SK-N-SH (cell line): ENCODE measurements around the gene MELK. TPM values are rescaled to one million over a fixed set of nuclear protein-coding genes. Genes with fewer than 3 reads are reported as not detected.
"Not testable (repeated sequence)": the region's sequence is repeated elsewhere in the genome, so short reads cannot be mapped to it uniquely, and the experiment has no call there.

Experiments
- CTCF ChIA-PET: fragments of 300-600, 350-600 bp; formaldehyde crosslinking; extraction: SDS; loops from one replicate; lab custom pipeline; 2021; lab: Yijun Ruan, JAX
- POLR2A ChIA-PET: fragments of 350-600 bp; sonication (Branson Sonifier 250); formaldehyde crosslinking; extraction: SDS; loops from one replicate; lab custom pipeline; 2020; ENCODE audit warnings: antibody characterized with exemption, inconsistent platforms; lab: Yijun Ruan, JAX
- DNase-seq: peaks from one replicate; pipeline ENCODE4 v3.0.0; 2012
- H2AFZ ChIP-seq: fragments of 200-600 bp; sonication (generic); 2 replicates; pipeline ENCODE4 v1.8.1; 2016; ENCODE audit warnings: antibody characterized with exemption, mild to moderate bottlenecking, low read depth
- H3F3A ChIP-seq: fragments of 200-600 bp; sonication (generic); replicated peaks from 2 replicates; pipeline ENCODE3; 2016; ENCODE audit warnings: antibody characterized with exemption, mild to moderate bottlenecking; ENCODE audit not compliant: insufficient read depth
- H3K27ac ChIP-seq, 2 experiments: fragments of 200-500 bp in 1 of 2; fragments of 200-600 bp in 1 of 2; sonication (Bioruptor generic) in 1 of 2; sonication (generic), shearing (Covaris generic) in 1 of 2; 2 replicates each; pipeline versions ENCODE4 v1.5.1 to v1.6.1; 2014 to 2016; ENCODE audit warnings: low read depth in 2 of 2, inconsistent platforms in 1 of 2, low read length in 1 of 2, mild to moderate bottlenecking in 1 of 2, mixed read lengths in 1 of 2
- H3K27me3 ChIP-seq: fragments of 200-600 bp; sonication (generic), shearing (Covaris generic); 2 replicates; pipeline ENCODE4 v1.6.1; 2016; ENCODE audit warnings: mixed run types; ENCODE audit not compliant: insufficient read depth
- H3K36me3 ChIP-seq, 2 experiments: fragments of 200-500 bp in 1 of 2; fragments of 200-600 bp in 1 of 2; sonication (Bioruptor generic) in 1 of 2; sonication (generic) in 1 of 2; replicated peaks in 1 of 2; 2 replicates each; pipeline versions ENCODE3 to v1.5.1; 2014 to 2016; ENCODE audit warnings: low read length in 1 of 2, mild to moderate bottlenecking in 1 of 2; ENCODE audit not compliant: insufficient read depth in 2 of 2, control insufficient read depth in 1 of 2
- H3K4me1 ChIP-seq, 2 experiments: fragments of 200-500 bp in 1 of 2; fragments of 200-600 bp in 1 of 2; sonication (Bioruptor generic) in 1 of 2; sonication (generic), shearing (Covaris generic) in 1 of 2; 2 replicates each; pipeline versions ENCODE4 v1.5.1 to v1.6.1; 2014 to 2016; ENCODE audit warnings: low read depth in 1 of 2, low read length in 1 of 2, mixed run types in 1 of 2; ENCODE audit not compliant: insufficient read depth in 2 of 2, control insufficient read depth in 1 of 2
- H3K4me2 ChIP-seq: fragments of 200-600 bp; sonication (generic), shearing (Covaris generic); 2 replicates; pipeline ENCODE4 v1.6.1; 2017; ENCODE audit warnings: mixed run types
- H3K4me3 ChIP-seq, 2 experiments: fragments of 200-500 bp in 1 of 2; fragments of 200-600 bp in 1 of 2; sonication (Bioruptor generic) in 1 of 2; sonication (generic), shearing (Covaris generic) in 1 of 2; 2 replicates each; pipeline versions ENCODE4 v1.5.1 to v1.8.1; 2014 to 2016; ENCODE audit warnings: low read depth in 2 of 2, inconsistent platforms in 1 of 2, low read length in 1 of 2, mild to moderate bottlenecking in 1 of 2, mixed read lengths in 1 of 2, moderate library complexity in 1 of 2
- H3K79me2 ChIP-seq: fragments of 200-600 bp; sonication (generic); 2 replicates; pipeline ENCODE4 v1.8.1; 2017; ENCODE audit warnings: mild to moderate bottlenecking; ENCODE audit not compliant: insufficient read depth
- H3K9ac ChIP-seq: fragments of 200-600 bp; sonication (generic); 2 replicates; pipeline ENCODE4 v1.6.1; 2017; ENCODE audit warnings: mixed run types
- H3K9me2 ChIP-seq: fragments of 200-600 bp; sonication (generic); 2 replicates; pipeline ENCODE4 v1.6.1; 2017; ENCODE audit warnings: mixed run types
- H3K9me3 ChIP-seq: fragments of 200-600 bp; sonication (generic); 2 replicates; pipeline ENCODE4 v1.6.1; 2017; ENCODE audit warnings: mixed run types, mild to moderate bottlenecking, moderate library complexity
- H4K20me1 ChIP-seq: fragments of 200-600 bp; sonication (generic); 2 replicates; pipeline ENCODE4 v1.6.1; 2017; ENCODE audit warnings: mild to moderate bottlenecking, mixed run types; ENCODE audit not compliant: insufficient read depth
- CTCF ChIP-seq: fragments of 200-600 bp; sonication (generic); IDR thresholded peaks from 2 replicates; pipeline ENCODE4 v1.6.1; 2017; ENCODE audit warnings: antibody characterized with exemption, mild to moderate bottlenecking, moderate library complexity
- FOXJ3 ChIP-seq: sonication (generic); formaldehyde crosslinking; IDR thresholded peaks from 2 replicates; pipeline ENCODE4 v1.5.1; 2020; ENCODE audit warnings: mild to moderate bottlenecking, missing genetic modification reagents
- GATA2 ChIP-seq: sonication (generic); formaldehyde crosslinking; IDR thresholded peaks from 2 replicates; pipeline ENCODE4 v1.5.0; 2020; ENCODE audit warnings: mild to moderate bottlenecking, missing genetic modification reagents
- MAX ChIP-seq: IDR thresholded peaks from 2 replicates; pipeline ENCODE4 v1.4.0; 2012; ENCODE audit warnings: low read depth
- MXI1 ChIP-seq: IDR thresholded peaks from 2 replicates; pipeline ENCODE4 v1.6.1; 2012; ENCODE audit warnings: mild to moderate bottlenecking, low read depth, low read length, improper control_type of control experiment
- NRF1 ChIP-seq: IDR thresholded peaks from 2 replicates; pipeline ENCODE4 v1.6.1; 2012; ENCODE audit warnings: low read depth, mild to moderate bottlenecking, low read length
- PBX3 ChIP-seq: IDR thresholded peaks from 2 replicates; pipeline ENCODE4; 2012
- RAD21 ChIP-seq: IDR thresholded peaks from 2 replicates; pipeline ENCODE4 v1.6.1; 2012; ENCODE audit warnings: mild to moderate bottlenecking, low read length
- RCOR1 ChIP-seq: fragments of 150-350 bp; IDR thresholded peaks from 2 replicates; pipeline ENCODE4 v1.6.1; 2017; ENCODE audit warnings: antibody characterized with exemption, low read length
- RXRA ChIP-seq: IDR thresholded peaks from 2 replicates; pipeline ENCODE4 v1.4.0; 2012; ENCODE audit warnings: low read depth, mild to moderate bottlenecking, borderline replicate concordance
- SIN3A ChIP-seq: IDR thresholded peaks from 2 replicates; pipeline ENCODE4 v1.6.1; 2012; ENCODE audit warnings: low read depth, mild to moderate bottlenecking, low read length, moderate library complexity, borderline replicate concordance
- TAF1 ChIP-seq: IDR thresholded peaks from 2 replicates; pipeline ENCODE4 v1.6.1; 2012; ENCODE audit warnings: low read depth, mild to moderate bottlenecking, low read length, moderate library complexity, borderline replicate concordance
- TCF12 ChIP-seq: IDR thresholded peaks from 2 replicates; pipeline ENCODE4 v1.4.0; 2012
- USF1 ChIP-seq: IDR thresholded peaks from 2 replicates; pipeline ENCODE4 v1.4.0; 2012; ENCODE audit warnings: low read depth, borderline replicate concordance
- YY1 ChIP-seq: IDR thresholded peaks from 2 replicates; pipeline ENCODE4 v1.4.0; 2012; ENCODE audit warnings: low read depth, mild to moderate bottlenecking
- WGBS: methylation state at CpG from one replicate; pipeline ENCODE4 v1.1.6; 2017; ENCODE audit warnings: low lambda C conversion rate; 5-methylcytosine and 5-hydroxymethylcytosine counted together
- polyA plus RNA-seq, 3 experiments: library from polyadenylated mRNA; depleted of rRNA; stranded (reverse); fragments of >200 nt; gene quantifications; 2 replicates each; pipeline ENCODE4 v1.2.3, GENCODE V29; 2012

MELK gene
- polyA plus RNA-seq, 1 of the 3 experiments (the other 2 are of a cell fraction) = 16.5 TPM

GRCh38 chr9:36530224-36530623, 42.5 kb upstream of the MELK start:
- Histone ChIP-seq H4K20me1 (no peaks in the 10 kb centered on the region), H3K27ac (no peak overlapping the region), H3F3A (no peaks in the 10 kb centered on the region), H3K9ac (no peak overlapping the region), H3K9me3 (no peaks in the 10 kb centered on the region), H3K9me2 (no peaks in the 10 kb centered on the region), H2AFZ (no peak overlapping the region), H3K4me1 (no peaks in the 10 kb centered on the region), H3K27me3 (no peaks in the 10 kb centered on the region), H3K4me2 (no peak overlapping the region), H3K36me3 (no peaks in the 10 kb centered on the region), H3K4me3 (no peak overlapping the region), H3K79me2 (no peaks in the 10 kb centered on the region)
- ChIA-PET POLR2A (no interaction called here), CTCF (no interaction called here)
- TF ChIP-seq FOXJ3 (no peak), YY1 (no peak), SIN3A (no peak), NRF1 (no peak), CTCF (no peak), RCOR1 (no peak), TCF12 (no peak), MAX (no peak), RXRA (no peak), PBX3 (no peak), MXI1 (no peak), RAD21 (no peak), USF1 (no peak), TAF1 (no peak)
- no peak for DNase-seq
- WGBS = 93% methylated on average over 2 of the region's 2 CpGs

- TF ChIP-seq GATA2 (no peak), FOXJ3 (no peak), TCF12 (no peak)
- H2AFZ ChIP-seq = no peak overlapping the region
- no peaks in the 10 kb centered on the region for H3K4me1 ChIP-seq
- H4K20me1 ChIP-seq = no peaks in the 10 kb centered on the region
- no peaks in the 10 kb centered on the region for H3K9me2 ChIP-seq
- ChIA-PET CTCF (interaction anchor here (0.6 kb wide), 1 partner anchor 11 kb away, joined by 4 read pairs; no protein-coding TSS in a partner anchor), POLR2A (interaction anchor here (0.7 kb wide), 1 partner anchor 130 kb away, joined by 3 read pairs; no protein-coding TSS in a partner anchor)
- no peak overlapping the region for H3K9ac ChIP-seq
- no peaks in the 10 kb centered on the region for H3K27me3 ChIP-seq
- H3K27ac ChIP-seq = no peak overlapping the region
- no peaks in the 10 kb centered on the region for H3F3A ChIP-seq
- H3K36me3 ChIP-seq = no peaks in the 10 kb centered on the region
- no peak overlapping the region for H3K4me2 ChIP-seq
- 13% methylated on average over 3 of the region's 3 CpGs for WGBS
- no peaks in the 10 kb centered on the region for H3K9me3 ChIP-seq
- H3K4me3 ChIP-seq = no peak overlapping the region
- H3K79me2 ChIP-seq = no peaks in the 10 kb centered on the region
- no peak for DNase-seq
Observed at GRCh38 chr9:36532353-36532752, 40.3 kb upstream of the MELK start.

GRCh38 chr9:36533726-36534125, 39.0 kb upstream of the MELK start:
- H3K27ac ChIP-seq, H3K9ac ChIP-seq, H3K9me3 ChIP-seq, H2AFZ ChIP-seq, CTCF ChIA-PET, H3K4me2 ChIP-seq, H4K20me1 ChIP-seq, H3K79me2 ChIP-seq, DNase-seq, H3F3A ChIP-seq, H3K4me1 ChIP-seq, H3K36me3 ChIP-seq, H3K4me3 ChIP-seq, H3K9me2 ChIP-seq, H3K27me3 ChIP-seq: not testable (repeated sequence)
- POLR2A ChIA-PET = interaction anchor here (0.6 kb wide), 1 partner anchor 308 kb away, joined by 3 read pairs; no protein-coding TSS in a partner anchor
- WGBS = 69% methylated on average over 6 of the region's 6 CpGs
